Forelimb muscle (tissue), 1 donor: ENCODE results near the gene CD300LD. TPM values are rescaled to one million over a fixed set of nuclear protein-coding genes. Genes with fewer than 3 reads are reported as not detected.

Experiments used
- DNase-seq: peaks from one replicate; pipeline ENCODE4 v3.0.0-alpha.2; 2013; ENCODE audit warnings: low read depth
- polyA plus RNA-seq: library from polyadenylated mRNA; unstranded; fragments of 120-200 nt; gene quantifications from one replicate; pipeline ENCODE4 v1.2.1, GENCODE V29; 2013; ENCODE audit not compliant: insufficient read length

The CD300LD gene
- polyA plus RNA-seq, 1 donor: not detected

DNA sequence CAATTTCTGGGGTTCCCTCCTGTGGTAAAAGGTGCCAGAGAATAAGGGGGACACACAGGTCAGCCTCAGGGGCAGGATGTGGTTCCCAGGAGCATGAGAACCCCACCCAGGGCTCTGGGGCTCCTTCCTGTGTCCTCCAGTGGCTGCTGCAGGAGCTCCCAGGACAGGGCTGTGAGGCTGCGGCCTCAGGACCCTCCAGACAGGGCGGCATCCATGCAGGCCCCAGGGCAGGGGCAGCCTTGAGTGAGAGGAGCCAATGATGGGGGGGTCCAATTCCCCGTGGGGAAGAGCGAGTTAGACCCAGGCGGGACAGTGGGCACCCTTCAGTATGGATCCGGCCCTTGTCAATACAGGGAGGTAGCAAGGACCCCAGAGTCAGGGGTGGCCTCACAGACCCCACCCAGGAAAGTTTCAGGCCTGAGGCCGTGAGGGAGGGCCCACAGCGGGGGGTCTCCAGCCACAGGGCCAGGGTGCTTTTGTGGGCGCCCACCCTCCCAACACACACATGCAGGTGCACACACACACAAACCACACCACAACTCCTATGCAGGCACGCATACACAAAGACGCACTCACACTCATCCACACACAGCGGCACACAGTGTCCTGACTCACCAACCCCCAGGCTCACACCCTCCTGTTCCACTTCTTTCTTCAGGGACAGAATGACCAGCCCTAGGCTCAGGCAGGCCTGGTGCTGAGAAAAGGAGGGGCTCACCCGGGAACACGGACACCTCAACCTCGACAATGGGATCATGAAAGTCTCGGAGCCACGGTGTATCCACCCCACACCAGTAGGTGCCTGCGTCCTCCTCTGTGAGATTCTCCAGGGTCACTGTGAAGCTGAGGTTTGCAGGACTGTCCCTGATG lies 48.0 kb downstream of the CD300LD start:
- DNase-seq: no peak

DNA sequence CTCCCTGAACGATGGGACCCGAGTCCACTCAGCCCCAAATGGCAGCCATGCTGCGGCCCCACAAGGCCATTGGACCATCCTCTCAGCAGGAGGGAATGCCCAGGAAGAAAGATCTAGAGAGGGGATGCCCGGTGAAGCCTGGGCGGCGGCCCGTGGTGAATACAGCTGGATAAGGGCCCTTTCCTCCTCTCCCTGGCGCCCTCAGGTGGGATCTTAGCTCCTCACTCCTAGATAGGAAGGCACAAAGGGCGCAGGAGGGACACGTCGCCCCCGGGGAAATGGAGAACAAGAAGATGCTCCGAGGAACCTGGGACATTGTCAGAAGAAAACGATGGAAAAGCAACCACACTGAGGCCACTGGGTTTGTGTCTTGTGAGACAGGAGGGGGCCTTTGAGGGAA lies 48.7 kb downstream of the CD300LD start:
- no peak for DNase-seq

DNA sequence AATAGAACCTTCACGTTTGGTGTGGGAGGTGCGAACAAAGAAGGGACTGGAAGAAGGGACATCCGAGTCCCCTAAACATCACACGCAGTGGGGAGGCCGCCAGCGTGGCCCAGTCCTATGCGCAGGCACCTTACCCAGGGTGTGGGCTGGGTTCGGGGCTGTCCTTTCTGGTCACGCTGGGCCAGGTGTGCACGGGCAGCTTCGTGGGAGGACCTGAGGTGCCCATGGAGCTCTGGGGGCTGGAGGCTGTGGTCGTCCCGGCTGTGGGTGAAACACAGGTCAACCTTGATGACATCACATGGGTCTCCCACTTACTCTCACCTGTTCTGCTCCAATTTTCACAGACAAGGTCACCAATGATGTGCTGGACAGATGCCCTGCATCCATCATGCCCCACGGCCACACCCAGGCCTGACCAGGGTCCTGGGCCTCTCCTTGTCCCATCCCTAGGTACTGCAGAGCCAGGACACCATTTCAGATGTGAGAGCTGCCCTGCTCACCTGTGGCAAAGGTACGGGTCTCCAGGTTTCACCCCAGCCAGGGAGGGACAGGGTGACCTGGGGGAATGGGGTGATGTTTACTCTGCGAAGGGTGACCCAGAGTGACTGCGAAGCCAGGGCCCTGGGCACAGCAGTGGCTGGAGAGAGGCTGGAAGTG lies 49.2 kb downstream of the CD300LD start:
- no peak for DNase-seq

DNA sequence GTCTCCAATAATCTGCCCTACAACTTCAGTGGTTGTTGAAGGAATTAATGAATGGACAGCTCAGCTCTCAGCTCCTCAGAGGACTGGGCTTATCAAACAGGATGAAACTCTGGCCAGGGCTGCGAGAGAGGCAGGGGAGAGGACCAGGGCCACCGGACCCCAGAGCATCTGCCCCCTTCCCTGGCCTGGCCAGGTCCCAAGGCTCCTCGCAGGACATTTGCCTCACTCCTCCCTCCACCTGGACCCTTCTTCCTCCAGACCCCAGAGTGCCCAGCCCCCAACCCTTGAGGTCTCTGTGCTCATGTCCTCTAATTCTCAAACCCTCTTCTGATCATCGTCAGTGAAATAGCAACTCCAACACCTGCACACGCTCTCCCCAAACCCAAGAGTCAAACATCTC lies 49.9 kb downstream of the CD300LD start:
- no peak for DNase-seq

DNA sequence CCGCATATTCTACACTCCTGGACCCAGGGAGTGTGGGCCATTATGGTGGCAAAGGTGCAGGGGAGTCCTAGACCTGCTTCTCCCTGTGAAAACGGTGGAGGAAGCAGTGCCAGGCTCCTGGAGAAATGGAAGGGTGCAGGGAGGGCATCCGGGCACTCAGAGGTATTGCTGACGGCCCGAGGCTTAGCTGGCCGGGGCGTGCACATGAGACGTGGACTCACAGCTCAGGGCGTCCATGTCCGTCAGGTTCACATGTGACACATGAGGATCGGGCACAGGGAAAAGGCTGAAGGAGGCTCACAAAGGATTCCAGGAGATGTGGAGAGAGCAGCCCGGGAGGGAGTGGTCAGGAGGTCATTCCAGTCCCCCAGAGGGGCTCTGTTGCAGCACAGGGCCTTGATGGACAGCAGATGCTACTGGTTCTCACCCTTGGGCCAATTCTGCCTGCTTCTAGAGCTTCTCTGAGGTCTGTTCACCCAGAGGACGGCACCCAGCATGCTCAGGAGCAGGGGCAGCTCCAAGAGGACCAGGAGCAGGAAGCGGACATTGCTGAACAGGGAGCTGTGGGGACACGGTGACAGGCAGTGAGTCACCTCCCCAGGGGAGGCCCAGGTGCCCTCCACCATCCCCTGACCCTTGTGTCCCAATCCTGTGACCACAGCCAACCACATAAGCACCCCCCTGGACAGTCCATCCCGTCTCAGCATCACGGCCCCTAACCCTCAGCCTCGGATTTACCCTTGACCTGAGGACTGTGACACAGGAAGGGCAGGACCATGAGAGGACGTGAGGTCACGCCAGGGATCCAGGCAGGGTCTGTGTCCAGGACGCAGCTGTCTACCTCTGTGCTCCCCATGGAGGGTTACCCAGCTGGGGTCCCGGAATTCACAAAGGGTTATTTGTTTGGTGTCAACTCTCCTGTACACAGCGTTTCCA lies 50.6 kb downstream of the CD300LD start:
- no peak for DNase-seq

DNA sequence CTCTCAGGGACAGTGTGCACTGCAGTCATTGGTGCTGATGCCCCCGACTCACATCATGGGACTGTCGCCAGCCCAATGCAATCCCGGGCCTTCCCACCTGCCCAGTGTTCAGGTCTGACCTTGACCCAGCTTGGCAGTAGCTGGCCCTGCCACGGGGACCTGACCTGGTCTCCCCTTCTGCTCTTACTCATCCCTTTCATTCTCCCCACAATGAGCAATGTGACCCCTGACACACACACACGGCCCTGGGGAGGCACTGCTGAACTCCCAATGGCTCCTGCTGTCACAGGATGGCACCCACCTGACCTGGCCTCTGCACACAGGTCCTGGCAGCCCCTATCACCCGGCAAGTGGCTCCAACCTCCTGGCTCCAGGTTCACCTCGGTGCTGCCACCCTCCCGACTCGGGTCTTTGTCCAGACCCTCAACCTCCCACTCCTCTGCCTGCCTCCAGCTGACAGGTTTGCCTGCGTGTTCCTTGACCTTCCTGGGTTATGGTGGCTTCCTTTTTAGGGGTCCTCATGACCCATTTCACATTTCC lies 52.7 kb downstream of the CD300LD start:
- DNase-seq: no peak

DNA sequence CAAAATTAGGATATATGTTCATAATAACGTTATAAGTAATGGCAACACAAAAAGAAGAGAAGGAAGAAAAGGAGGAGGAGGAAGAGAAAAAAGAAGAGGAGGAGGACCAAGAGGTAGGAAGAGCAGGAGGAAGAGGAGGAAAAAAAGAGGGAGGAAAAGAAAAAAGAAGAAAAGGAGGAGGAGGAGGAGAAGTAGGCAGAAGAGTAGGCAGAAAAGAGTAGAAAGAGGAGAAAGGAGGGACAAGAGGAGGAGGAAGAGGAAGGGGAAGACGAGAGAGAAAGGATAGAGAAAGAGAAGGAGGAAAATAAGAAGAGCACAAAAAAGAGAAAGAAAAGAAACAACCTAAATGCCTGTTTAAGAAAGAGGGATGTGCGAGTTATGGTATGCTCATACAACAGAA lies 55.2 kb downstream of the CD300LD start:
- DNase-seq: no peak

DNA sequence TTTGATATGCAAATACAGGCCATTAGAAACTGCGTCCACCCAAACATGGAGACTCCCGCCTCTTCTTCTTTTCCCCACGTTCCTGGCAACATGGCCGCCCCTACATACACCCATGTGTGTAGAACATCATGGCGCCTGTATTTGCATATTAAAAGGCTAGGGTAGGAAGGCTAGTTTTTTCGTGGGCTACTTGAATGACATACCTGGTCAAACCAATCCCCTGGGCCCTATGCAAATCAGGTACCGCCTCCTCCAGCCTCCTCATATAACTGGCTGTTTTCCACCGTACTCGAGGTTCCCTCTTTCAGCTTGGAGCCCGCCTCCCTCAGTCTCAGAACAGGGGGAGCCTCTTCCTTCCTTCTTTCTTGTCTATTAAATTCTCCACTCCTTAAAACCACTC lies 60.0 kb downstream of the CD300LD start:
- DNase-seq: no peak

DNA sequence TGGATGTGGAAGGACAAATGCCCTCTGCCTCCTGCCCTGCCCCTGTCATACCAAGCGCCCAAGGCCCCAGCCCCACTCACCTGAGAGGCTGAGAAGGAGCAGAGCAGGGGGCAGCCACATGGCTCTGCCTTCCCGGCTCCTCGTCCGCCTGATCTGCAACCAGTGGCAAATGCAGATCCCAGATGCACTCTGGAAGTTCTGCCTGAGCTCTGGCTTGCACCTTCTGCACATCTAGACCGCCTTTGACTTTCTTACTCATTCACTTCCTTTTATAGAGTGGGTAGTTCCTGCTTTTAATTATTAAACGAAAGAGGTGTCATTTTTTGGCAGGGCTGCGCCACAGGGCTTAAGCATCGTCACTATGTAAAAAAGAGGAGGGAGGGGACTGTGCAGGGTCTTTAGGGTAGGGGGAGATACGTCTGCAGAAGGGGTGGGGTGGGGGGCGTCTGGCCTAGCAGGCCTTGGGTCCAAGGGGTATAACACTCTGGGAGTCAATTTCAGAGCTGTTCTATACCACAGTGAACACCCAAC lies 60.8 kb downstream of the CD300LD start, which contains the start of gene CD300LB:
CD300LB (minus strand) TSS at position 245 of the 531 bp plus-strand sequence; CDS start at position 120, 125 bp downstream.
- no peak for DNase-seq

DNA sequence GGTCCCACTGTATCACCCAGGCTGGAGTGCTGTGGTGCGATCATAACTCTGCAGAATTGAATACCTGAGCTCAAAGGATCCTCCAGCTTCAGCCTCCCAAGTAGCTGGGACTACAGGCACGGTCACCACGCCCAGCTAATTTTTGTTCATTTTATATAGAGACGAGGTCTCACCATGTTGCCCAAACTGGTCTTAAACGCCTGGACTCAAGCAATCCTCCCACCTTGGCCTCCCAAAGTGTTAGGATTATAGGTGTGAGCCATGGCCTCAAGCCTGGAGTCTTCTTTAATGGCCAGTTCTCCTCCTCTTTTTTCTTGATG lies 61.3 kb downstream of the CD300LD start:
- DNase-seq: no peak

Other genes starting within 250 kb of the CD300LD start
- 0.25 TPM for gene BTBD17, start 230.4 kb downstream of the CD300LD start, polyA plus RNA-seq
- gene GPR142, start 224.8 kb downstream of the CD300LD start, polyA plus RNA-seq: 0.20 TPM
- gene GPRC5C, start 160.2 kb downstream of the CD300LD start, polyA plus RNA-seq: 38.7 TPM
- 1.2 TPM for gene CD300A, start 125.6 kb downstream of the CD300LD start, polyA plus RNA-seq
- 0.20 TPM for gene CD300LB, start 60.8 kb downstream of the CD300LD start, polyA plus RNA-seq
- gene CD300C, start 46.2 kb downstream of the CD300LD start, polyA plus RNA-seq: 0.37 TPM
- gene CD300H, start 24.8 kb downstream of the CD300LD start, polyA plus RNA-seq: not detected
- gene CD300E, start 31.5 kb upstream of the CD300LD start, polyA plus RNA-seq: 0.04 TPM
- gene CD300LF, start 120.6 kb upstream of the CD300LD start, polyA plus RNA-seq: 0.28 TPM
- 0.90 TPM for gene RAB37, start 145.0 kb upstream of the CD300LD start, polyA plus RNA-seq
- 5.3 TPM for gene NHERF1, start 156.3 kb upstream of the CD300LD start, polyA plus RNA-seq
- 37.5 TPM for gene NAT9, start 184.1 kb upstream of the CD300LD start, polyA plus RNA-seq